Globus pallidus (tissue), 1 donor: ENCODE measurements around the gene RASSF7.

Experiments
- DNase-seq: peaks from one replicate; pipeline ENCODE4 v3.0.0-alpha.2; 2015; ENCODE audit warnings: low spot score

Gene RASSF7

GRCh38 chr11:610146-610801 is 49.5 kb downstream of the RASSF7 start:
- no peak for DNase-seq

- DNase-seq, result no peak
Measured at GRCh38 chr11:611001-611996, 50.5 kb downstream of the RASSF7 start.

GRCh38 chr11:612201-612960 is 51.6 kb downstream of the RASSF7 start:
- no peak for DNase-seq

- no peak for DNase-seq
Measured at GRCh38 chr11:612961-613300, 52.2 kb downstream of the RASSF7 start.

GRCh38 chr11:613369-613968 is 52.7 kb downstream of the RASSF7 start:
- no peak for DNase-seq
